Raji (cell line): Measurements from ENCODE around the gene NKX3-2.

Experiments
- POLR2A ChIP-seq: IDR thresholded peaks from 2 replicates; pipeline ENCODE4 v1.6.1; 2011; ENCODE audit warnings: low read depth, low read length, control low read depth; ENCODE audit not compliant: insufficient read depth

The NKX3-2 gene

GRCh38 chr4:13548059-13548983, 4.0 kb upstream of the NKX3-2 start:
- TF ChIP-seq POLR2A, result no peak

- TF ChIP-seq POLR2A, result no peak
These were observed 3.3 kb upstream of the NKX3-2 start for GRCh38 chr4:13547485-13548041.

GRCh38 chr4:13546941-13547484, 2.7 kb upstream of the NKX3-2 start:
- TF ChIP-seq POLR2A, result no peak

GRCh38 chr4:13546142-13546940, 2.0 kb upstream of the NKX3-2 start:
- TF ChIP-seq POLR2A, result no peak

GRCh38 chr4:13545394-13545808, 1.1 kb upstream of the NKX3-2 start:
- TF ChIP-seq POLR2A, result no peak

- no peak for TF ChIP-seq POLR2A
These were observed 492 bp upstream of the NKX3-2 start for GRCh38 chr4:13544606-13545393.

GRCh38 chr4:13543032-13543838, 1.1 kb downstream of the NKX3-2 start:
- TF ChIP-seq POLR2A, result no peak

GRCh38 chr4:13542577-13543031, 1.7 kb downstream of the NKX3-2 start:
- no peak for TF ChIP-seq POLR2A

GRCh38 chr4:13541720-13542576, 2.4 kb downstream of the NKX3-2 start:
- TF ChIP-seq POLR2A, result no peak

GRCh38 chr4:13541176-13541604, 3.1 kb downstream of the NKX3-2 start:
- TF ChIP-seq POLR2A, result no peak

GRCh38 chr4:13540446-13541175, 3.7 kb downstream of the NKX3-2 start:
- no peak for TF ChIP-seq POLR2A

GRCh38 chr4:13539619-13540445, 4.5 kb downstream of the NKX3-2 start:
- no peak for TF ChIP-seq POLR2A
